Hypothalamus (tissue), 51 donors: Measurements from ENCODE around the gene CABLES2.

Experiments used
- DNase-seq, 51 donors: peaks; one replicate each; lab custom pipeline; 2025; lab: John Stamatoyannopoulos, UW

The CABLES2 gene

DNA sequence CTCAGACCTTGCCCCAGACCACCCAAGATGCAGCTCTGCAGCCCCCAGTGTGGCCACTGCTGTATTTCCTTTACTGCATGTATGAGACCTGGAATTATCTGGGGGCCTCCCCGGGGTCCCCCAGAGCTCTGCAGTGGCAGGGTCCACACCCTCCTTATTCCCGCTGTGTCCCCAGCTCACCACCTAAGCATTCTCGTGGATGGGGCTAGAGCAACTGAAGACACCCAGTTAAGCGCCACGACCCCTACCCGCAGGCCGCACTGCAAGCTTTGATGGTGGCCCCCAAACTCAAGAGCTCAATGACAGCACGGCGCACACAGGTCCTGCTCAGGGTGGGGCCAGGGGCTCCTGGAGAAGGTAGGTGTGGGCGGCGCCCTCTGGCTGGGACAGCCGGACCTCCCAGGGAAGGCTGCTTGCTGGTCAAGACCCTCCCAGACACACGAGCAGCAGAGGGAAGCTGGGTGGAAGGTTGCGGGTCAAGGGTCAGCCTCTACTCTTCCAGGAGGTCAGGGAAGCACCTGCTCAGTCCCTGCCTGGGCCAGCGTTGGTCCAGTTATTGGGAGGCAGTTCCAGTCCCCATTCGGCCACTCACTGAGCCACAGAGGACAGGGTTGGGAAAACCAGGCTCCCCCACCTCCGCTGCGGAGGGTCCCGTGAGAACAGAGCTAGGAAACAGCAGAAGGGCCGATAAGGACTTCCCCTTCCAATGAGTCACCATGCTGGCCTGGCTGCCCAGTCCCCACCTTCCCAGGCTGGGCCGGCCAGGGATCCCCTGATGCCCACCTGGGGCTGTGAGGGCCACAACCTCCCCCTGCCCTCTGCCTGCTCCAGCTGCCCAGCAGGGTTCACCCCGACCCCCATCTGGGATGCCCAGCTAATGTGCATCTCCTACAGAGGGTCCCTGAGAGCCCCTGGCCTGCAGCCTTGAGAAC lies 42.9 kb downstream of the CABLES2 start:
- DNase-seq: no peak

DNA sequence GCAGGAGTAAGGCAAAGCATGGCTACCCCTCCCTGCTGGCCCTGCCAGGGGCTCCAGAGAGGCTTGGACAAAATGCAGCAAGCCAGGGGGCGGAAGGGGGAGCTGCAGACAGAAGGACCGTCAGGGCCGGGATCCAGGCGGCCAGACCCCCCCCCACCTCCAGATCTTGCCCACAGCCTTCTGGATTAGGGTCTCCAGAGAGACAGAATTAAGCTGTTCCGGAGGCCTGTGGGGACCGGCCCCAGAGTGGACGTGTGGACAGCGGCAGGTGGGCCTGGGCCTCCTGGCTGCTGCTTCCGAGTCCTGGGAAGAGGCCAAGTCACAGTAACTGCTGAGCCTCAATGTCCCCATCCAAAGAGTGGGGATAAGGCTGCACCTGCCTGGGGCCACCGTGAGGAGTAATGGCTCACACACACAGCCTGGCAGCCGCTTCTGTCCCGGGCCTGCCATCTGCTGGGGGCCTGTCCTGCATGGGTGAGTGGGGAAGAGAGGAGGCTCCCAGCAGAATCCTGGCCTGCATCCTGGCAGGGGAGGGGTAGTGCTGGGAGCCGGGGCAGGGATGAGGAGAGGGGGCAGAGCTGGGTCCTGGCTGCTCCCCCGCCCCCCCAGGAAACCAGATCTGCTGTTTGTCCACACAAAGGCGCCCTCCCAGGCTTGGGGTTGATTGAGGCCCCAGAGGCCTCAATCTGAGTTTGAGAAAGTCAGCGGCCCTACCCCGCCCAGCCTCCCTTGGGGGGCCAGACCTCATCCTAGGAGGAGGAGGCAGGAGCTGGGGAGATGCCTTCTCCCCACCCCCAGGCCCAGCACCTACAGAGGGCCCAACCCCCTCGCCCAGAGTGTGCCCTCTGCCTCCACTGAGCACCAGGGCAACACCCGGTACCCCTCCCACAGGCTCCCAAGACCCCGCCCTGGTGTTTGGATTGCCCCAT lies 43.8 kb downstream of the CABLES2 start:
- DNase-seq: no peak

DNA sequence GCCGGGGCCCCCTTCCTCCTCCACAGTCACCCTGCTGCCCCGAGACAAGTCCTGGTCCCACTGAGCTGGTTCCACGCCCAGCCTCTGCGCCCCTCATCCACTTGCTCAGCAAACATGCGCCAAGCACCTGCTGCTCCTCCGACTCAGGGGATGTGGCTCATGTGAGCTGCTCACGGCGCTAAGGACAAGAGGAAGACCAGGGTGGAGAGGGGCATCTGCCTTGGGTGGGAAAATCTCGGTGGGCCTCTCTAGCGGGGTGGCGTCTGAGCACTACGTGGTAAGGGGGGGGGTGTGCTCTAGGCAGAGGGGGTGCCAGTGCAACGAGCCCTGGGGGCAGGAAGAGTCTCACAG lies 44.5 kb downstream of the CABLES2 start:
- DNase-seq: no peak

DNA sequence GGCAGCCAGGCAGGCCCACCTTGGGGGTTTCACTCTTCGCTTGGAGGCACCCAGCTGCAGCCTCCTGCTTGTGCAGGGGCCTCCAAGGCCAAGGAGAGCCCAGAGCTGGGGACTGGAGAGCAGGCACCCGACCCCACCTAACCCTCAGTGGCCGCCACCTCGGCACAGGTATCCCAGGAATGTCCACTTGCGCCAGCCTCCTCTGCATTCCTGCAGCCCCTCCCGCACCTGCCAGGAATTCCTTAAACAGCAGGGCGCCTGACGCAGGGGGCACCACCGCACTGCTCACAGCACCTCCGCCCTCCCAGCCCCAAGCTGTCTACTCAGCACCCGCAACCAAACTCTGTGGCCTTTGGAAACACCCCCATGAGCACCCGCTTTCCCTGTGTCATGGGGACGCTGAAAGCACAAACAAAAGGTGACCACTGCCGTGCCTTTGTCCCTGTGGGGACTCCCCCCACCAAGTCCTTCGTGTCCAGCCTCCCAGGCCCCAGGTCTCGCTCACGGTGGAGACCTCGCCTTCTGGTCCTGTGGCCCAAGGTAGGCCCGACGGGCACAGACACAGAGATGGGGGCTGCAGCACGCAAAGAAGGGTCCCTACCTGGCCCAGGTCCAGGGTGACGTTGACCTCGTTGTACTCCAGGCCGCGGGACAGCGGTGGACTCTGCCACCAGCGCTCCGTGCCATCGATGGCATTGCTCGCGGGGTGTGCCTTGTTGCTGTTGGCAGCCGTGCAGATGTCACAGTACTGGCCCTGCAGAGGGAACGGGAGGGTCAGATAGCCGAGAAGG lies 45.1 kb downstream of the CABLES2 start:
- no peak for DNase-seq

DNA sequence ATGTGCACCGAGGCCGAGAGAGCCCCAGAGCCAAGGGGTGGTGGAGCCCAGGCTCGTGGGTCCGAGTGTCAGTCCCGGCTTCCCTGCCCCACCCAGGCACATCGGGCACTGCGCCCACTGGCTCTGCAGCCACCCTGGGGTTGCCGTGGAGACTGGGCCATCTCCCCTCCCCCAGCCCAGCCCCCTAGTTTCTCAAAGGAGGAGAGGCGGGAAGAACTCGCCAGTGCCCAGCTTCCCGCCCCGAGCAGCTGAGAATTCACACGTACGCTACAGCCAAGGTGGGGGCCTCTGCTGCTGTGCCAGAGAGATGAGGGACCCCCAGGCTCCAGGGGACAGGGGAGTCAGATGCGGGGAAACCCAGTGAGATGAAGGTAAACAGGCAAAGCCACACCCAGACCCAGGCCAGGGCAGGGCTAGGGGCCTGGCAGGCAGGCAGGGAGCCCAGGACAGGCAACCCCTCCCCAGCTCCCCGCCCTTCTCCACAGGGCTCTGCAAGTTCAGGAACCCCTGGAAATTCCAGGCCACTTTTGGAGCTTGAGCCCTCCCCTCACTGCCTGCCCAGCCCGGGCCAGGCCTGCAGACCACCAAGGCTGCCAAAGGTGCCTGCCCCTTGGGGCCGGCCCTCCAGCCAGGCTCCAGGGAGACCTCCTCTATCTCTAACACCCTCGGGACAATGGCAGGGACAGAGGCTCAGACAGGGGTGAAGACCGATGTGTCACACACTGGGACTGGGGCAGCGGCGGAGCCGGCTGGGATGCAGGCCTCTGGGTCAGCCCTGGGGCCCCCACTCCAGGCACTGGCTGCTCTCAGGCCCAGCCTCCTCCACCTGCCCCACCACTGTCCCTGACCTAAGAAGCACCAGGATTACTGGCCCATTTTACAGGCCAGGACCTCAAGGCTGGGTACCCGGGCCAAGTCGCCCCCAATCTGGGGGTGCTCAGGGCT lies 46.0 kb downstream of the CABLES2 start:
- DNase-seq: peak in 1 of 51 donors; percentile 12

DNA sequence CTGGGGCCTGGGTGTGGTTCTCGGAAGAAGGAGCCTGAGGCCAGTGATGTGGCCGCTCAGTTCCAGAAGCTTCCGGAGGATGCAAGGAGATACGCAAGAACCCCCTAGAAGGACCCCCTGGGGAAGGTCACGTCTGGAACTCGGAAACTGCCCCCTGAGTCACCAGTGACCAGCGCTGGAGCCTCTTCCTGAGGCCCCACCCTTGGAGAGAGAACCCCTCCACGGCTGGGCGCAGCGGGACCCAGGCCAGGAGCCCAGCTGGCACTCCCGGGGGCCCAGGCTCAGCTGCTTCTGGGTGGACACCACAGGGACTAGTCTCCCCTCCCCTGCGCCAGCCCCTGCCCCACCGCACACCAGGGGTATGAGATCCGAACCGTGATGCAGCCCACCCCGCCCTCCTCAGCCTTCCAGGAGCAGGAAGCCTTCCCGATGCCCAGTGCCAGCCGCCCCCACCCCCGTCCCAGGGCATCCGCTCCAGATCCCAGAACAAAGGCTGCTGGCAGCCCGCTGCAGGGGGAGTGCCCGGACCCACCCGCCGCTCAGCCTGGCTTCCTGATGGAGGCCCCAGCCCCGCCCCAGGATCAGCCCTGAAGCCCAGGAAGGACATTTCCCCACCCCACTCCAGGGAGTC lies 47.5 kb downstream of the CABLES2 start:
- peak in 2 of 51 donors; percentile 36 to 55 for DNase-seq

DNA sequence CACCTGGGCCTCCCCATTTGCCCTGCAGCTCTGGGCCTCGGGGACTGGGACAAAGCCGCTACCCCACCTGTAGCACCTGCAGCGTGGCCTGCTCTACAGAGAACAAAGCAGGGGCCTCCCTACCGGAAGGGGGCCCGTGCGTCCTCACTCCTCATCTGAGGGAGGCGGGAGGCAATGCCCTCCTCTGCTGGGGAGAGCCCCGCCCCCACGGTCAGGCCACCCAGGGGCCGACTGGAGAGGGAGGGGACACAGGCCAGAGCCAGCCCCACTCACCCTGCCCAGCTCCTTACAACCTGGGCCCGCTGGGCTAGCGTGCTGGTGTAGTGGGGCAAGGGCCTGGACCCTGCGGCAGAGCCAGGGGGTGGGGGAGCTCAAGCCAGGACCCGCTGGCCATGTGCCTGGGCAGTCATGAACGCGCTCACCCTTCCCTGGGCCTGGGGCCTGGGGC lies 48.0 kb downstream of the CABLES2 start:
- no peak for DNase-seq

DNA sequence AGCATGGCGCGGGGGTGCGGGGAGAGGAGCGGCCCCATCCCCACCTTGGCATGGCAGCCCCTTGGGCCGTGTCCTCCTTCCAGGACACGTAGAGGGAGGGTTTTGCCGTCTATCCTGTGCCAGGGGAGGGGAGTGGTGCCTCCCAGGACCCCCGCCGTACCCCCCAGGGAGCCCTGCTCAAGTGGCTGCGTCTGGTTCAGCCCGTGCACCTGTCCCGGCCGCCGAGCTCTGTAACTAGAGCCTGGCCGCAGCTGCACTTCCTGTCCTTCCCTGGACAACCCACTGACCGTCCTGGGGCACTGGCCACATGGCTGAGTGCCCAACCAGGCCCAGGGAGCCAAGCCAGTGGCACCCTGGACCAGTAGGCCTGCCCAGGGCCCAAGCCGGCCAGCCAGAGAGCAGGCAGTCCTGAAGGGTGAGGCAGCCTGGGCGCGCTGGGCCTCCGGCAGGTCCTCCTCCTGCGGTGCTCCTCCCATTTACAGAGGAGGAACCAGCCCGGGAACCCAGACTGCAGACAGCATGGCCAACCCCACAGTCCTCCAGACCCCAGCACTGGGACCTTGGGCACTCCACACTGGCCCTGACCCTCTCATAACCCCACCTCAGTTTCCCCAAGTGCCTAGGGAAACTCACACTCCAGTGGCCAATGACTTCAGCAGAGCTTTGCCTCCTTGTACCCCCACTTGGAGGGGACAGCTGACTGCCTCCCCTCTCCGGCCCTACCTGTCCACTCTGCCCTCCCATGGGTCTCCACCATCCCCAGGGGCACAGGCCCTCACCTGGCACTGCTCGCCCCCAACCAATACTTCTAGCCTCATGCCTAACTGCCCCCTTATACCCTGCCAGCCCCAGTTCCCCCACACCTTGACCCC lies 48.7 kb downstream of the CABLES2 start:
- DNase-seq: peak in 2 of 51 donors; percentile 23 to 50

DNA sequence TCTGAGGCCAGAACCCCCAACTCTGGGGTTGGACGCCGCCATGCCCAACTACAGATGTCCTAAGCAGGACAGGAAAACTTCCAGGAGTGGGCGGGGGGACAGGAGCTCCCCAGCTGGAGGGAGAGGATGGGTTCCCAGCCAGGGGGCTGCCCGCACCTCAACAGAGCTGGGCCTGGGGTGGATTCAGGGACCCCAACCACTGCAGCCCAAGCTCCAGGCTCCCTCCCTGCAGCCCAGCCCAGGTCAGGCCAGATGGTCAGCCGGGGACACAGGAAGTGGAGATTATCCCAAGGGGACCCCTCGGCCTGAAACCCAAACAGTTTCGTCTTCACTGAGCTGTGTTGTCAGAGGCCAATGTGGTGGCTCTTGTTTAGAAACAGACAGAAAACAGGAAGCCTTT lies 49.4 kb downstream of the CABLES2 start:
- no peak for DNase-seq

DNA sequence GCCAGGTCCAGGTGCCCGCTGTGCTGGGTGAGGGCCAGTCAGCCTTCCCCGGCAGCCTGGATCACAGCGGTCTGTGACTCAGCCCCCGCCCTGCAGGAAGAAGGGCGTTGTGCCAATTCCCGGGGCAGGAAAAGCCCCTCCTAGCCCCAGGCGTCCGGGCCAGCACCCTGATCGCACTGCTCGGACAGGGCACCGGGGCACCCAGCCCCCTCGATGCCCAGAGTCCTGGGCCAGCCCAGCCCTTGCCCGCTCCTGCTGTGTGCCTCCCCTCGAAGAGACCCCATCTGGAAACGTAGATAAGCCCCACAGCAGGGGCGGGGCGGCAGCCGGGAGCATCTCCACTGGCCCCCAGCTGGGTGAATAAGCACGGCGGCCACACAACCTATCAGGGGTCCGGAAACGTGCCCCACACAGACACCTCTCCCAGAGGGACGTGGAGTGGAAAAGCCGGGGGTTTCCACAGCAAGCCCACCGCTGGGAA lies 49.9 kb downstream of the CABLES2 start:
- DNase-seq: peak in 4 of 51 donors; percentile 27 to 39 (median 33)

DNA sequence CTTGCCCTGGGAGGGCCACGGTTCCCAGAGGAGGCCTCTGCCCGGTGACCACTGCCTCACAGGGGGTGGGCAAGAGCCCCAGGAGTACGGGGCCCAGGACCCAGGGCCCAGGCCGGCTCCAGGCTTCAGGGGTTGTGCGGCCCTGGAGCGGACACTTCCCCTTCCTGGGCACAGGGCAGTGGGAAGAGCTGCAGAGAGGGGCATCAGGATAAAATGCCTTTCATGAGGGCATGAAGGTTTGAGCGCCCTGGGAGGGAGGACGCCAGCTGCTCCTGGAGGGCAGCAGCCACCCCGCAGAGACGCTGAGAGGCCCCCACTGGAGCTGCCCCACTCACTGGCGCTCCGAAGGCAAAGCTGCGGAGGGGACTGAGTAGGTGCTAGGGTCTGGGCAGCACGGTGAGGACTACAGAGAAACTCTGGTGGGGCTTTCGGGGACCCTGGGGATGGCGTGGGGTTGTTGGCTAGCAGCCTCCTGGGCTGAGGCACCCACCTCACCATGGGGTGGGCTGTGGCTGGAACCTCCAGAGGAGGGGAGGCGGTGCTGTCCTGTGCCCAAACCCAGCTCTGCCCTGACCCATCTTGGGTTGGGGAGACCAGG lies 50.4 kb downstream of the CABLES2 start:
- no peak for DNase-seq

DNA sequence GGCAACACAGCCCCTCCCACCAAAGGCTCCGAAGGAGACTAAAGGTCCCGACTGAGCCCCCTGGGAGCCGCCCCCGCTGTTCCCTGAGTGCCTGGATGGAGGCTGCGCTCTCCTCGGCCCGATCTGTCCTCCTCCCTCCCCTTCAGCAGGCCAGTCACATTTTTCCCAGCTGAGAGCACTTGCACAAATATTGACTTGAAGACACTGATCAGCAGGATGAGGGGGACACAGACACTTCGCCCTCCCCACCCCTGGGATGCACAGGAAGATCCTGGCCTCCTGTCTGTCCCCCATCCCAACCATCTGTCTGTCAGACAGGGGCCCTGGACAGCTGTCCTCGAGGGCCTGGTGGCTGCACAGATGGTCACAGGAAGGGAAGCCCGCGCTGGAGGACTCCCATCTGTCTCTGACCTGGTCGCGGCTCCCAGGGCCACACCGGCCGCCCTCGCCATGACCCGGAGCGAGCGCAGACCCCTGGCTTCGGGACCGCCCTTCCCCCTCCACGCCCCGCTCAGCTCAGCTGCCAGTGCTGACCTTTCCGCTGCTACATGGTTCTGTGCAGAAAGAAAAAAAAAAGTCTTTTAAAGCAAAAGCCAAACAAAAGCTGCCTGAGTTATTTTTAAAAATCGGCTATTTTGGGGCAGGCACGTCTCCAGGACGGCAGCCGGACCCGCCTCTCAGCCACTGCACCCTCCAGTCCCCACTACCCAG lies 51.1 kb downstream of the CABLES2 start:
- DNase-seq: no peak

DNA sequence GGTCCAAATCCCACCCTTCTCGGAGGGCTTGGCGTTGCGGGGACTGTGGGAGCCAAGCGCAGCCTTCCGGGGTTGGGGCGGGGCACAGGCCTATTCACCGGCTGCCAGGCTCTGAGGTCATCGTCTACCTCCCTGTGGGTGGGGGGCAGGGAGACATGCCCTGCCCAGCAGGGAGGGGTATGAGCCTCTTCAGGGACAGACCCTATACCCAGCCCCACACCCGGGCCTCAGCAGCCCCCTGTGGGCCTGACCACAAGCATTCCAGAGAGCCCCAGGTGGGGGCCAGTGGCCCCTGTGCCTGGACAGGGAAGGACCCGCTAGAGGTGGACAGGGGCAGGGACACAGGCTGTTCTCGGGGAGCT lies 51.6 kb downstream of the CABLES2 start:
- peak in 18 of 51 donors; percentile 25 to 70 (median 38) for DNase-seq

DNA sequence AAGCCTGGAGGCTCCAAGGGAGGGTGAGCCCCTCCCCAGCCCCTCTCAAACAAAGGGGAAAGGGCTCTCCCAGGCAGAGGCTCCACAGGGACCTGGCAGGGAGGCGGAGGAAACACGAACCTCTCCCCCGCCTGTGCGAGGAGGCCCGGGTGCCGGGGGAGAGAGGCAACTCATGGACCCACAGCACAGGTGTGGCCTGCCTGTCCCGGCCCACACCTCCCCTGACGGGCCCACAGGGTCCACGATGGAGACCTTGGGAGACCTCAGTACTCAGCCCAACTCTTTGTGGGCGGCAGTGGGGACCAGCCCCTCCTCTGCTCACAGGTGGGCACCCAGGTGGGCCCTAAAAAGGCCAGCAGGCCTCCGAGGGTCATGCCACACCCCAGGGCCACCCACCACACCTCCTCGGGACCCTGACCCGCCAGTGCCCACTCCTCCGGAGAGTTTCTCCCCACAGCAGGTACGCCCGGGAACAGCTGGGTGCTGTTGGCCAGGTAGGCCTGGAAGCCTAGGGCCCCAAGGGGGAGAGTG lies 52.2 kb downstream of the CABLES2 start:
- DNase-seq: no peak

DNA sequence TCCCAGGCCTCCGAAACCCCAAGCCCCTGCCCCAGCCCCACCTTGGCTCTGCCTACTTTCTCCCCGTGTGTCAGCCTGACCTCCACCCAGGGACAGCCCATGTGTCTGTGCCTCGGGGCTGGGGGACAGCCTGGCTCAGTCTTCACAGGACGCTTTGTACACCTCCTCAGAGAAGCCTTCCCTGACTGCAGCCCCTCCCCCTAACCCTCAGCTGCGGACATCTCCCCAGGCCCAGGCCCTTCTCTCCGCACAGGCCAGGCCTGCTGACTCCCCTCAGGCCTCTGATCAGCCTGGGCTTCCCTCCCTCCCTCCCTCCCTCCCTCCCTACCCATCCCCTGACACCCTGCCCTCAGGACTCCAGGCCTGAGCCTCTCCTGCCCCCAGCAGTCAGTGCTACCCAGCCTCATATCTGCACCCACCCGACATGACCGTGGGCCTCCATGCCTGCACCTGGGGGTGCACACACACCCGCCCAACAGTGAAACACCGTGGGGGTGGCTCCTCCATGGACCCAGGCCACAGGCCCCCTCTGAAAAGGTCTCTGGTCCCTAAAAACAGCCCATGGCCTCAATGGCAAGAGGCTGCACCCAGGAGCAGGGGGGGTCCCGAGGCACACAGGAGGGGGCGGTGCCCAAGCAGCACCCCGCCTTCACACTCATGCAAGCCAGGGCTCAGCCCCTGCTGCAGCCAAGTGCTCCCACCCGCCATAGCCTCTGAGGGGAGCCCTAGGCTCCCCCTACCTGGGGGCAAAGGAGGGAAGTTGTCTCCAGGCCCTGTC lies 52.9 kb downstream of the CABLES2 start:
- no peak for DNase-seq
